Hypothalamus (tissue), 51 donors: ENCODE data around the gene TLE3.

Experiments used
- DNase-seq, 51 donors: peaks; one replicate each; lab custom pipeline; 2025; lab: John Stamatoyannopoulos, UW

The TLE3 gene

DNA sequence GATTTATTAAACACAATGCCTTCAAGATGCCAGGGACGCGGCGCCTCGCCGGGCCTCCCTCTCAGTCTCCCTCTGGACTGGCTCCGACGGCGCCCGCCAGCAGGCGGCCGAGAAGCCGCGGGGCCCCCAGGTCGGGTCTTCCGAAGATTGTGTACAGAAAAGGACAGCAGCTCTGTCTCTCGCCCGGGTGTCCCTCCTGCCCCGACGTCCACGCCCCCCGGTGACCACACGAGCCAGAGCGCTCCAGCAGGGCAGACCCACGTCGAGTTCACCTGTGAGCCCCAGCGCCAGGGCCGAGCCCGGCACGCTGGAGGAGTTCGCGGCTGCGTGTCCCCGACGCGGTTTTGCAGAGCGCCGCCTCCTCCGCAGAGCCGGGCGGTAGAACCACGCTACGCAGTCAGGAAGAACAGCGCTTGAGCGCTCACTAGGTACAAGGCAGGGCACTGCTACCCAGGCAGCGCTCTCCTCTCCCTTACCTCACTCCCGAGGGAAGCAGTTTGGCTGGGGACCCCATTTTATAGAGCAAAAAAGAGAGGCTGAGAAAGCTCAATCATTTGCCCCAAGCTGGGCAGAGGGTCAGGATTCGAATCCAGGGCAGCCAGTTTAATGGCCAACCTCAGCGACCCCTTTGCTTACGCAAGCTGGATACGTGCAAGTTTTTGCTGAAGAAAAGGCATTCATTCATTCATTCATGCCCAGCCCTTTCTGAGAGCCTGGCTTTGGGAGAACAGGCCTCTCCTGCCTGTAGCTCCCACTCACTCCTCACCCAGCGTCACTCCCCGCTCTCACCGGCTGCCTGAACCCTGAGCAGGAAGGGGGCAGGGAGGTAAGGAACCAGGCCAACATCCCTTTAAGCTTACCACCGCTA, 3.0 kb upstream of the TLE3 start:
- DNase-seq: peak in 4 of 51 donors; percentile 12 to 19 (median 14)

DNA sequence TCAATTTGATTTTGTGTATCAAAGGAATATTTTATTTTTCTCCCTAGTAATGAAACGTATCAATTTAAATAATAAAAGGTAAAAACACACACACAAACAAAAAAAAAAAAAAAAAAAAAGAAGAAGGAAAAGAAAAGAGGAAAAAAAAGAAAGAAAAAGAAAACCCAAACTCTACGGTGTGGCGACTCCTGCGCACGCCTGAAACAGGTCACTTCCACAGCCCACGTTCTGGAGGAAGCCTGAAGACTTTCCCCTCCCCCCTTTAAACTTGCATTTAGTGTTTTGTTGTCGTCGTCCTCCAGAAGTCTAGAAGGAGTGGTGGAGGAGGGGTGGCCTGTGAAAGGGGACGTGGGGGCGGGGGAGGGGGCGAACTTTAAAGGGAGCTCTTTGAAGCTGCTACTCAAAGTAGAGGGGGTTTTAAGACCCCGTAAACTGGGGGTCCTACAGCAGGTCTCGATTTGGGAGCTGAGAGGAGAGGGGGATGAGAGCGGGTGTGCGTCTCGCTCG, 2.3 kb upstream of the TLE3 start:
- no peak for DNase-seq

DNA sequence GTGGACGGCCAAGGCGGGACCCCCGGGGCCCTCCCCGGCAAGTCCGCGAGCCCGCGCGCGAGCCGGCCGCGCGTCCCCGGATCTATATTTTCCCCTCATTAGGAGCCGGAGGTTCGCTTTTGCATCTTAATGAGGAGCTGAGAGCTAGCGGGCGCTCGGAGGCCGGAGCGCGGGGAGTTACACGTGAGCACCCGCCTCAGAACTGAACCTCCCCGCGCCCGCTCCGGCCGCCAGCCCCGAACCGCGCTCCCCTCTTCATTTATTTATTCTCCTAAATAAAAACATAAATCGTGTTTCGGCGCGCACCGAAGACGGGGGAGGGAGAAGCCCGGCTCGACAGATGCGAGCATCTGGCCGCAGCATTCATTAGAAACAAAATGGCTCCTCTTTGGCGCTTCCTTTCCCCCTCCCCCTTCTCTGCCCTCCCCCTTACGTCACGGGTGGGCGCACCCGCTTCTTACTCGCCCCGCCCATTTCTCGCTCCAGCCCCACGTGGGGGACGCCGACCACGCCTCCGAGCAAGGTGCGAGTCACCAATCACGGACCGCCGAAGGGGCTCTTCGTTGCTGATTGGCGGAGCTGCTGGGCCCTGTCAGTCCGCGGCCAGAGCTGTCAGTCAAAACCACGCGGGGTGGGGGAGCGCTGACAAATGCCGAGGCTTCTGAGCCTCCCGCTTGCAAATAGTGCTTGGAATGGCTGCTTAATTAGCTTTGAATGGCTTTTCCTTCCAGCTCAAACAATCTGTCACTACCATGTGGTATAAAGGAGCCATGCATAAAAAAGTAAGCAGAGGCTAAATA, 1.6 kb upstream of the TLE3 start:
- peak; percentile 91 to 100 (median 100) for DNase-seq

DNA sequence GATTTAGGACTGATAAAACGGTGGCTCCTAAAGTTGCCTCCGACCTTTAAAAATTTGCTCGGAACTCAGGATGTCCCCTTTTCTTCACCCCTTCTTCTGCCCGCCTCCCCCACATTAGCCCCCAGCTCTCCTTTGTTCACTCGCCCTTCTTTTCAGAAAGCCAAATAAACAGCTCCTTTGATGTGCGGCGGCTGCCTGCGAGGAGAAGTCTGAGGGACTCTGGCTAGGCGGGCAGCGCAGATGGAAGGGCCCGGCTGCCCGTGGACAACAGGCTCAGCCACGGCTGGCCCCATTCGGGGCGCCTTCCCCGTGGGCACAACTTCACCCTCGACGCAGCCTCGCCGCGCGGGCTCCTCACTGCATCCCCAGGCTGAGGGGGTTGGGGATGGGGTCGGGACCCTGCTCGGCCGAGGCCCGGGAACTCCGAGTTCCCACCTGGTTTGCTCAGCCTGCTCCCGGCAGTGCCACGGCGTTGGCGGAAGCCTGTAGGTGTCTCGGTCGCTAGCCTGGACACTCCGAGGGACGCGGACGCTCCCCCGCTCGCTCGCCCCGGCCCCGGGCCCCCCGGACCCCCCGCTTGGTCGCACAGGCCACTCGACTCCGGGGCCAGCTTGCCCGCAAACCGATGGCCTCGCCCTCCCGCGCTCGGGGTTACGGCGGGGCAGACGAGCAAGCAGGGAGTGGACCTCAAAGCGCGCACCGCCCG, 897 bp upstream of the TLE3 start:
- peak in 28 of 51 donors; percentile 35 to 87 (median 63) for DNase-seq

DNA sequence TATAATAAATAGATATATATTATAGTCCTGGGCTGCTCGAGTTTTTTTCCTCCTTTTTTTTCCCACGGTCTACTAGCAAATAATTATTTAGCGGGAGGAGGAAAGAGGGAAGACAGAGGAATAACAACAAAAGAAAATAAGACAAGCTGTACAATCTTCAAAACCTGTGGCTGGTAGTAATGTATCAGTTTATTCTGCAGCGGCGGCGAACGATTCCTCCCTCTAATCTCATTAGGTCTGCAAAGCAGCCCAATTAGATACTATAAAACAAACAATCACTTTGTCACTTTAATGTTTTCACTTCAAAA, 390 bp upstream of the TLE3 start:
- DNase-seq: no peak

DNA sequence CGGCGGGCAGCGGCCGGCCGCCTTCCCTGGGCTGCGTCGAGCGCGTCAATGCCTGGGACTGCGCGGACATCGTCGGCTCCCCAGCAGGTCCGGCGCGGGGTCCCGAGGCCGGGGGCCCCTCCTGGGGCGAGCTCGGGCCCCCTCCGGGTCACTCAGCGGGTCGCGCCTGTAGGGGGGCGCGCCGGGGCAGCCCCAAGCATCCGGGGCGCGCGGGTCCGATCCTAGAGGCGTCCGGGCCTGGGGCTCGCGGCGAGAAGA, 725 bp downstream of the TLE3 start:
- DNase-seq: no peak

DNA sequence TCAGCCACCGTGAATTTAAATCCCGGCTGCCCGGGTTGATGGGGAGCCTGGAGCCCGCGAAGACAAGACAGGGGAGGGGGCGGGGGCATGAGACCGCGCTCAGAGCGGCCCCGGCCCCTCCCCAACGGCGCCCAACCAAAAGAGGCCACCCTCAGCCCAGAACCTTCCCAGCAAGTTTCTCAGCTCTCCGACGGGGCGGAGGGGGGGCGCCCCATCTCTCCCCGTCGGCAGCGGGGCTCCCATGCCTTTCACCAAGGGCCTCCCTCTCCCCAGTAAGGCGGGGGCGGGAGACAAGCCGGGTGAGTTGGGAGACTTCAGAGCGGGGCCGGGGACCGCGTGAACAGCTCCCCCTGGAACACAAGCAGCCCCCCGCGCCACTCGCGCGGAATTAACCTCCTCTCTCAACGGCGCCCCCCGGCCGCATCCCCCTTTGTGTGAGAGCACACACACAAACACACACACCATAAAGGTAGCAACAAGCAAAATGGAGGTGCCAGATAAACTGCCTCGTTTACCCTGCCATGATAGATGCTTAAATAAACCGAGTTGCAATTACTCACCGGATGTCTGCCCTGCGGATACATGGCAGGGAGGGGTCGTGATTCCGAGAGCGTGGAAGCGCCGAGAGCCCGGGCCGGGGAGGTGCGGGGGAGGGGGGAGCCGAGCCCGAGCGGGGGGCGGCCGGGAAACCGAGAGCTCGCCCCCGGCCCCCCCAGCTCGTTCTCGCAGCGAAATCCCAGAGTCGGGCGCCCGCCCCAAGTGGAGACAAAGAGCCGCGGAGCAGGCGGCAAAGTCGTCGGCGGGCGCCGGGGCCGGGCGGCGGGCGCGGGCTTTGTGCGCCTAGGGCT, 1.3 kb downstream of the TLE3 start:
- peak in 17 of 51 donors; percentile 20 to 61 (median 39) for DNase-seq

DNA sequence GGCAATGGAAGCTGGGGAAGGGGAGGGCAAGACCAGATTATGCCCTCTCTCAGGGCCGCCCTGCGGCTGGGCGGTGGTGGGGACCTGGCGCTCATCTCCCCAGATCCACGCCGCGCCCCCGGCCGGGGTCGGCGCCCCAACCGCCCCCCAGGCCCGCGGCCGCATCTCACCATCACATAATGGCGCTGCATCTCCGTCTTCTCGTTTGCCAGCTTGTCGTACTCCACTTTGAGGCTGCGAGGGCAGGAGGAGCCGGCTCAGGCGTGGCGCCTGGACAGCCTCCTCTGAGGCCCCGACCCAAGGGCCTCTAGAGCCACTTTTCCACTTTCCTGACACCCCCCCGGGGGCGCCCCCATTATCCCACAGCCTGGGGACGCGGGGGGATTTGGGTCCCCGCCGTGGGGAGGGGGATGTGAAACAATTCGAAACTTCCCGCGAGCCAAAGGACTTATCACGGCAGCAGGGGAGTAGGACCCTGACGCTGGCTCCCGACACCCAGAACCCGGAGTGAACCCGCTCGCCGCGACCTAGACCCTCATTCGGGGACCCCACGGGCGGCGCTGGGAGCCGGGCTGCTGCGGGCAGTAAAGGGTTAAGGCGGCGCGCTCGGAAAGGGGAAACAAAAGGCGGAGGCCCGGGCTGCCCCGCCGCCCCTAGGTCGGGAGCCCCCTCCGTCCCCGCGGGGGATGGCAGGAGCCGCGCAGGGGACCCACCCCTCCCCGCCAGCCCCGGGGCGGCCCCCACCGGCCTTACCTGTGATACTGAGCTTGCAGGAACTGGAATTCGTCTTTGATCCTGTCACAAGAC, 2.1 kb downstream of the TLE3 start:
- peak in 10 of 51 donors; percentile 38 to 96 (median 53) for DNase-seq

DNA sequence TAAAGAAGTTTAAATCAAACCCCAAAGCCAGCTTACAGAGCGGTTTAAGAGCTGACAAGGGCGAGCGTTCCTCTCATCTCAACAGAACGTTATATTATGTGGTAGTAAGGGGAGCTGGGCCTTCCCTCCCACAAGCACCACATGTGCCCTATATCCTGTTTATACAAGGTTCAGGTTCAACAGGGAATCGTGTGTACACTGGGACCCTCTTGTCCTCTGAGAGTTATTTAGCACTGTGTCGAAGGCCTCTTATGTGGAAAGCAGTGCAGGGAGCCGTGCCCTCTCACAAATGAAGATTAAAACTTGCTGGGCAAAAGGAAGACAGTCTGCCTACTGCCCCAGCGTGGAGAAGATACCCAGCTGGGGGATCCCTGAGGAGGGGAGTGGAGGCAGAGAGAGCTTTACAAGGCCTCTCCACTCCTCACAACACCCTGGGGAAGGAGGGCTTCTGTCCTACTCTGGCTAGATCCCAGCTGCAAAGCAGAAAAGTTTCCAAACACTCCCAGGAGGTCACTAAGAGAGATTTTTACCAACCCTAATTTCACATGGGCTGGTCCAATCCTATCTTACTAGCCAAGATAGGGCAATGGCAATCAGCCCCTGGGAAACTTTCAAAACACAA, 2.9 kb downstream of the TLE3 start:
- peak in 2 of 51 donors; percentile 14 to 23 for DNase-seq

DNA sequence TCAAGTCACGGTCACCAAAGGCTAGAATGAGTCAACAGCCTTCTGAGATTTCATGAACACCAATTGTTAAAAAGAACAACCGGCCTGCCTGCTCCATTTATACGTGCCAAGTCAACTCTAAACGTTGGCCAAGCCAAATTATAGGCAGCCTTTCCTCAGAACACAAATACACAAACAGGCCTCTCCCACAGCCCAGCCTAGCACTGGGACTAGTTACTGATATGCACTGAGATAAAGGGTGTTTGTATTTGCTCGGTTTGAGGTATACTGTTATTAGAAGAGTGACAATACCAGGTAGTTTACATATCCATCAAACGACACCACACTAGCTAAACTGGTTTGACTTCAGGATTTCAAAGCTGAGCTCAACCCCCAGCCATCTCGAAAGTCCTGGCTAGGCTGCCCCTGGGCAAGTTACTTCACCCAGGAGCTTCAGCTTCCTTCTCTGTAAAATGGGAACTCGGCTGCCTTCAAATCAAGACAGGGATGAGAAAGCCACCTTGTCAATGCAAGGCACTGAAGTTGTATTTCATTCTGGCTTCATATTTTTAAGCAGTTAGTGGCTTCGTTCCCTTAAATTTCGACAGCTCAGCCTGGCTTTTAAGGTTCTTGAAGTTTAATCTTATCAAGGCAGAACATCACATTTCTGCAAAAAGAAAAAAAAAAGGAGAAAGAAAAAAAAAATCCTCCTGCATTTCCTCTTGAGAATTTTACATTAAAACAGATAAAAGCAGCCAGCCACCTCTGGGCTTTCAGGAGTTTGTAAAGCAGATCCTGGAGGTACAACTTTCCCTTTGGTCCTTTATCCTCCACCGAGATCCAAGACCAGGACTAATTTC, 4.0 kb downstream of the TLE3 start:
- DNase-seq: peak in 2 of 51 donors; percentile 35 to 52

DNA sequence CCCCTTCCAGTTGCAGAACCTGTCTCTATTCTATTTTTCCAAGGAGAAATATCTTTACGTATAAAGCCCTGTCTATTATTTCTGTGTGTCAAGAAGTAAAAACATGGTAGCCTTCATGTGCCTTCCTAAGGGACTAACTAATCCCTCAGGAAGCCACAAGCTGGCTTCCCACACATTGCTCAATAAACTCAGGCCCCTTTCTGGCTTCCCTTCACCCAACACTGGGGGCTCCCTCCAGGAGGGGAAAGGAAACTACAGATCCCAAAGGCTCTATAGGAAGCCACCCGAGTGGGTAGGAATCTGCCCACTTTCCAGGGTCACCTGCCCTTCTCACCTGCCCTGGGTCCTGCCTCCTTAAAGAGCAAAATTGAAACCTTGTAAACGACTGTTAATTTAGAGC, 4.6 kb downstream of the TLE3 start:
- DNase-seq: no peak

DNA sequence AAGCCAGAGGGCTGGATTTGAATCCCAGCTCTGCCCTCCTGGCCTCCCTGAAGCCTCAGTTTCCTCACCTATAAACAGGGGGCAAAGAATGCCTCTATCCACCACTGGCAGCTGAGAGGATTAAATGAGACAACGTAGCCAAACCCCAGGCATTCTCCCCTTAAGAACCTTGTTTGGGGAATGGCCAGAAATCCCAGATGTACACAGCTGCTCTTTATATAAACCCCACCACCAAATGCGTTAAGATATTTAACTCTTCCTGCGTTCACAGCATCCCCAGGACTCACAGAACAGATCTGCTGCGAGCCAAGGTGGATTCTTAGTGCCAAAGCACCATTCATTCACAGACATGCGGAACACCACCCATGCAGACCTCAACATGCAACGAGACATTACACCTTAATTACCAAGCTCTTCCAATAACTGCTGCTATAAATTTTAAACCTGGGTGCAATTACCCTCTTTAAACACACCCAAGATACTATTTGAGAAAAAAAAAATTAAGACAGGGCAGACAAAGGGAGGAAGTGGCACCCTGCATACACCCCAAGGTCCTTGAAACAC, 5.2 kb downstream of the TLE3 start:
- DNase-seq: no peak

DNA sequence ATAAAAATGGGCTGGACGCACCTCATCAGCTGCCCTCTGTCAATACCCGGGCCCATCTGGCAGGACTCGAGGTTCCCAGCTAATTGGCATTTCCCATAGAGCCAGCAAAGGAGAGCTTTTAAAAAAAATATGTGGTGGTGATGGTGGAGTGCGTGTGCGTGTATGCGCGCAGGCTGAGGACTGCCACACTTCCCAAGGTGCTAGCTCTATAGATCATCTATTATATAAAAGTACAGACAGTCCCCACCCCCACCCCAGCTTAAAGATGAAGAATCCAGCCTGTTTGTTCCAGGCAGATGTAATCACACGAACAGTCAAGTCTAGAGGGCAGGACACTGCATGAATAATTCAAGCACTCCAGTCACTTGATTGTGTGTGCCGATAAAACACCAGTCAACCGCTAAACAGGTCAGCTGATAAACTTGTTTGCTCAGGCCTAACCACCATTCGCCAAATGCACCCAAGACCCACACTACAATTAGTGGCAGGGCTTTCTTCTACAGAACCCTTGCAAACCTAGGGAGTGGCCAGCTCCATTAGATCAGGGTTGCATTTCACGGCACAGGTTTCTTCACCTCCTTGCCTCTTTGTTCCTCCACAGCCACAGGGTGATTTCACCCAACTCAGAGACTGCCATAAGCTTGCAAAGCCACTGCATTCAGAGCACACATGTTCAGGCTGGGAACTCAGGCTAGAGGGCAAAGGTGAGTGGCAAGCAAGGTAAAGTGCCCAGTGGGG, 5.8 kb downstream of the TLE3 start:
- DNase-seq: peak in 6 of 51 donors; percentile 29 to 54 (median 36)

DNA sequence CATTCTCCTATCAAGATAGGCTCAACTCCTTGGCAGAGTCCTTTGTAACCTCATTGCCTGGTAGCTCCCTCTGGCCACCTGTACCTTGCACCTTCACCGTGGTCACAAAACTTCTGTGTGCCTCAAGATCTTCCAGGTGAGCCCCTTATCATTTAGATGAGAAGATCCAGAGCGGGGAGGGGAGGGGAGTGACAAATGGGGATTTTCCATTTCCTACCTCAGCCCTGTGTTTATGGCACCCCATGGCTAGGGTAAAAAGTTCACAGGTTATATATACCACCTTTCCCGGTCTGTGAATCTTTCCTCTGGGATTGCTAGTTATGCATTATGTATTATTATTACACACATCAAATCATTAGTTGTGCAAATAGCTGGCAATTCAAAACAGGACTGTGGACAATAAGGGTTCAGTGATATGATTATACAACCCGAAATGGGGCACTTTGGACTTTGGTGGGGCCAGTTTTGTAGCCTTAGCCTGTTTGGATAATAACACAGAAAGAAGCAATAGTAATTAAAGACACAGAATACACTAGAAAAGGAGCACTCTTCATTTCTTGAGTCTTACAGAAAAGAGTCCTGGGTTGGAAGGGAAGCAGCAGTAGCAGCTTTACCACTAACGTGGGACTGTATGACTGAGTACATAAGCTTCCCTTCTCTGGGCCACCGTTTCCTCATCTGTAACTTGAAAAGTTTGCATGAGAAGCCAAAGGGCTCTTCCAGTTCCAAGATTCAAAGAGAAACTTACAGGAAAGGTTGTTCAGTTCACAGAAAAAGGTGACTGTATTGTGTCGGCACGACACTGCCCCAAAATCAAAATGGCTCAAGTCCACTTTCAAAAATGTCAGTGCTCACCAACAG, 7.1 kb downstream of the TLE3 start:
- DNase-seq: no peak

DNA sequence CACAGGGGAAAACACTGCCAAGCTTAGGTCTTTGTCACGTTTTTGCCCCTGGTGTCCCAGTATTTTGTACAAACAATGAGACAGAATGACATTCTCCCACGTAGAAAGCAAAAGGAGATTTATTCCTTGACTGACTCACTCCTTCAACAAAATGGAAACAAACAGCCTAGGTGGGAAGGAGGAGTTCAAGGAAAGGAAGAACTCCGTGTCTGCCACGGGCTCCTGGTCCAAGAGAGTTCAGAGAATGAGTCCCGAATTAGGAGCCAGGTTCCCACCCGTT, 8.1 kb downstream of the TLE3 start:
- no peak for DNase-seq
